Suprapubic skin (tissue), 4 donors: ENCODE measurements around the gene PALMD. TPM values are rescaled to one million over a fixed set of nuclear protein-coding genes. Genes with fewer than 3 reads are reported as not detected.

Experiments used
- DNase-seq, 2 donors: peaks; one replicate each; pipeline ENCODE4 v3.0.0-alpha.2; 2019; ENCODE audit warnings: low spot score in 2 of 2
- H3K27ac ChIP-seq: fragments of 200-600 bp; sonication (generic); one replicate; pipeline ENCODE4 v1.5.1; 2019
- H3K27me3 ChIP-seq: fragments of 200-600 bp; sonication (generic); one replicate; pipeline ENCODE4 v1.5.1; 2019
- H3K36me3 ChIP-seq: fragments of 200-600 bp; sonication (generic); one replicate; pipeline ENCODE4 v1.5.1; 2019
- H3K4me1 ChIP-seq: fragments of 200-600 bp; sonication (generic); one replicate; pipeline ENCODE4 v1.5.1; 2019
- H3K4me3 ChIP-seq: fragments of 200-600 bp; sonication (generic); one replicate; pipeline ENCODE4 v1.5.1; 2019; ENCODE audit warnings: mild to moderate bottlenecking
- H3K9me3 ChIP-seq: fragments of 200-600 bp; sonication (generic); one replicate; pipeline ENCODE4 v1.5.1; 2019
- CTCF ChIP-seq, 2 donors: fragments of 200-600 bp in 1 of 2; fragments of 450-650 bp in 1 of 2; sonication (generic) in 1 of 2; IDR thresholded peaks; one replicate each; pipeline ENCODE4 v1.5.1; 2016 to 2019; ENCODE audit warnings: antibody characterized with exemption in 2 of 2, mild to moderate bottlenecking in 1 of 2, moderate library complexity in 1 of 2
- EP300 ChIP-seq: sonication (generic); formaldehyde crosslinking; IDR thresholded peaks from one replicate; pipeline ENCODE4 v1.6.1; 2017; ENCODE audit warnings: antibody characterized with exemption
- POLR2A ChIP-seq, 2 donors: fragments of 450-650 bp; IDR thresholded peaks; one replicate each; pipeline ENCODE4 v1.6.1; 2017; ENCODE audit warnings: antibody characterized with exemption in 2 of 2, mild to moderate bottlenecking in 2 of 2, moderate library complexity in 2 of 2
- POLR2AphosphoS5 ChIP-seq, 3 donors: sonication (generic); formaldehyde crosslinking; IDR thresholded peaks; one replicate each; pipeline ENCODE4 v1.6.1; 2017; ENCODE audit warnings: antibody characterized with exemption in 3 of 3
- WGBS: methylation state at CpG from one replicate; pipeline ENCODE4 v1.1.5; 2018; 5-methylcytosine and 5-hydroxymethylcytosine counted together
- total RNA-seq, 4 donors: library from RNA; depleted of rRNA; stranded (reverse); fragments of >200 nt; gene quantifications; one replicate each; pipeline ENCODE4 v1.1.0, GENCODE V29; 2016

The PALMD gene
- total RNA-seq, 4 donors from 2014 or later: 111 to 183 (median 138) TPM

GRCh38 chr1:99601709-99602403 is 44.1 kb upstream of the PALMD start:
- H3K27me3 ChIP-seq: no peaks in the 10 kb centered on the region
- H3K36me3 ChIP-seq: no peaks in the 10 kb centered on the region
- H3K4me1 ChIP-seq: no peaks in the 10 kb centered on the region
- TF ChIP-seq EP300: no peak
- no peak for TF ChIP-seq POLR2A (IDR thresholded peaks at IDR 0.05)
- no peak for TF ChIP-seq POLR2AphosphoS5 (IDR thresholded peaks at IDR 0.05)
- TF ChIP-seq CTCF (IDR thresholded peaks at IDR 0.05): no peak
- 90% methylated on average over 4 of the region's 4 CpGs for WGBS
- no peaks in the 10 kb centered on the region for H3K9me3 ChIP-seq
- no peak overlapping the region for H3K4me3 ChIP-seq
- no peak for DNase-seq
- no peak overlapping the region for H3K27ac ChIP-seq

GRCh38 chr1:99602404-99602969 is 43.4 kb upstream of the PALMD start:
- H3K27ac ChIP-seq: no peak overlapping the region
- H3K36me3 ChIP-seq: no peaks in the 10 kb centered on the region
- no peak overlapping the region for H3K4me3 ChIP-seq
- H3K27me3 ChIP-seq: no peaks in the 10 kb centered on the region
- no peak for DNase-seq
- no peaks in the 10 kb centered on the region for H3K4me1 ChIP-seq
- no peak for TF ChIP-seq POLR2A (IDR thresholded peaks at IDR 0.05)
- TF ChIP-seq EP300: no peak
- TF ChIP-seq POLR2AphosphoS5 (IDR thresholded peaks at IDR 0.05): no peak
- no peak for TF ChIP-seq CTCF (IDR thresholded peaks at IDR 0.05)
- 52% methylated on average over 1 of the region's 1 CpG for WGBS
- no peaks in the 10 kb centered on the region for H3K9me3 ChIP-seq

- H3K36me3 ChIP-seq: no peaks in the 10 kb centered on the region
- no peak overlapping the region for H3K4me3 ChIP-seq
- H3K9me3 ChIP-seq: no peaks in the 10 kb centered on the region
- H3K27me3 ChIP-seq: no peaks in the 10 kb centered on the region
- TF ChIP-seq POLR2AphosphoS5 (IDR thresholded peaks at IDR 0.05): no peak
- no peak for TF ChIP-seq EP300
- no peak for TF ChIP-seq CTCF (IDR thresholded peaks at IDR 0.05)
- TF ChIP-seq POLR2A (IDR thresholded peaks at IDR 0.05): no peak
- no peak overlapping the region for H3K27ac ChIP-seq
- WGBS: 37% methylated on average over 1 of the region's 1 CpG
- no peak for DNase-seq
- no peaks in the 10 kb centered on the region for H3K4me1 ChIP-seq
Measured at GRCh38 chr1:99603699-99604560, 42.0 kb upstream of the PALMD start.

- no peak overlapping the region for H3K27ac ChIP-seq
- no peaks in the 10 kb centered on the region for H3K36me3 ChIP-seq
- H3K27me3 ChIP-seq: no peaks in the 10 kb centered on the region
- DNase-seq: no peak
- no peaks in the 10 kb centered on the region for H3K4me1 ChIP-seq
- no peak for TF ChIP-seq EP300
- TF ChIP-seq CTCF (IDR thresholded peaks at IDR 0.05): no peak
- no peak for TF ChIP-seq POLR2A (IDR thresholded peaks at IDR 0.05)
- no peak for TF ChIP-seq POLR2AphosphoS5 (IDR thresholded peaks at IDR 0.05)
- H3K4me3 ChIP-seq: no peak overlapping the region
- 89% methylated on average over 2 of the region's 2 CpGs for WGBS
- H3K9me3 ChIP-seq: no peaks in the 10 kb centered on the region
Measured at GRCh38 chr1:99606306-99606705, 39.6 kb upstream of the PALMD start.

- no peak for DNase-seq
- Histone ChIP-seq H3K4me1 (no peaks in the 10 kb centered on the region), H3K9me3 (no peaks in the 10 kb centered on the region), H3K4me3 (no peak overlapping the region), H3K27me3 (no peaks in the 10 kb centered on the region), H3K27ac (no peak overlapping the region), H3K36me3 (no peaks in the 10 kb centered on the region)
- TF ChIP-seq POLR2AphosphoS5 (IDR thresholded peaks at IDR 0.05) (no peak), POLR2A (IDR thresholded peaks at IDR 0.05) (no peak), CTCF (IDR thresholded peaks at IDR 0.05) (no peak), EP300 (no peak)
- WGBS: 97% methylated on average over 1 of the region's 1 CpG
Measured at GRCh38 chr1:99607590-99607989, 38.3 kb upstream of the PALMD start.
